Activated naive CD4-positive, alpha-beta T cell treated with anti-CD3 and anti-CD28 coated beads, Interleukin-2, amount 50 U/mL, for 16 hours (primary cell): Measurements from ENCODE around the gene NEK6.
"Not testable (repeated sequence)": the region's sequence is repeated elsewhere in the genome, so short reads cannot be mapped to it uniquely, and the experiment has no call there.

Experiments used
- DNase-seq: peaks from one replicate; pipeline ENCODE4 v3.0.0-alpha.2; 2020

NEK6 gene

GRCh38 chr9:124231095-124231737 lies 26.5 kb upstream of the NEK6 start:
- DNase-seq, result no peak

GRCh38 chr9:124238546-124239140 lies 19.1 kb upstream of the NEK6 start:
- no peak for DNase-seq

- no peak for DNase-seq
Measured at GRCh38 chr9:124239249-124240073, 18.3 kb upstream of the NEK6 start.

- DNase-seq, result no peak
Measured at GRCh38 chr9:124242331-124243194, 15.2 kb upstream of the NEK6 start.

- not testable (repeated sequence) for DNase-seq
Measured at GRCh38 chr9:124247393-124247792, 10.4 kb upstream of the NEK6 start.

- DNase-seq, result no peak
Measured at GRCh38 chr9:124248066-124248465, 9.7 kb upstream of the NEK6 start.

GRCh38 chr9:124248960-124249359 lies 8.8 kb upstream of the NEK6 start:
- no peak for DNase-seq

- no peak for DNase-seq
Measured at GRCh38 chr9:124251204-124251603, 6.5 kb upstream of the NEK6 start.

GRCh38 chr9:124251605-124252378 lies 6.0 kb upstream of the NEK6 start:
- no peak for DNase-seq

GRCh38 chr9:124252878-124253277 lies 4.9 kb upstream of the NEK6 start:
- not testable (repeated sequence) for DNase-seq

- DNase-seq, result no peak
Measured at GRCh38 chr9:124254261-124254682, 3.5 kb upstream of the NEK6 start.

GRCh38 chr9:124255222-124255621 lies 2.5 kb upstream of the NEK6 start:
- DNase-seq, result no peak

GRCh38 chr9:124256517-124257069 lies 1.2 kb upstream of the NEK6 start:
- DNase-seq, result no peak

GRCh38 chr9:124257070-124257843 lies 492 bp upstream of the NEK6 start:
- DNase-seq, result no peak

- no peak for DNase-seq
Measured at GRCh38 chr9:124258607-124259157, 933 bp downstream of the NEK6 start.

GRCh38 chr9:124259158-124259808 lies 1.5 kb downstream of the NEK6 start:
- no peak for DNase-seq

- DNase-seq, result no peak
Measured at GRCh38 chr9:124260769-124261603, 3.2 kb downstream of the NEK6 start.

GRCh38 chr9:124261736-124262648 lies 4.2 kb downstream of the NEK6 start:
- DNase-seq, result no peak
